GM12891 (cell line): ENCODE measurements around the gene C19orf67.

ENCODE experiments used
- DNase-seq: peaks from one replicate; pipeline ENCODE4 v3.0.0; 2011; ENCODE audit warnings: low spot score; ENCODE audit not compliant: insufficient read length
- FAIRE-seq: peaks from 2 replicates; lab custom pipeline; 2011; peaks lifted over from hg19 to GRCh38; lab: Jason Lieb, UNC
- PAX5 ChIP-seq: IDR thresholded peaks from 2 replicates; pipeline ENCODE4 v1.6.1; 2011; ENCODE audit warnings: low read length, moderate library complexity, mild to moderate bottlenecking; ENCODE audit not compliant: insufficient read depth, severe bottlenecking
- POLR2A ChIP-seq: IDR thresholded peaks from 2 replicates; pipeline ENCODE4 v1.6.1; 2011; ENCODE audit warnings: low read depth, low read length, control low read depth
- POLR2AphosphoS5 ChIP-seq: IDR thresholded peaks from 2 replicates; pipeline ENCODE4 v1.6.1; 2011; ENCODE audit warnings: low read depth, low read length, control low read depth
- POU2F2 ChIP-seq: IDR thresholded peaks from 2 replicates; pipeline ENCODE4 v1.6.1; 2011; ENCODE audit warnings: low read depth, mild to moderate bottlenecking, control low read depth, low read length, moderate library complexity
- SPI1 ChIP-seq: IDR thresholded peaks from 2 replicates; pipeline ENCODE4 v1.6.1; 2011; ENCODE audit warnings: low read depth, low read length, control low read depth
- TAF1 ChIP-seq: IDR thresholded peaks from 2 replicates; pipeline ENCODE4 v1.6.1; 2011; ENCODE audit warnings: low read depth, low read length, control low read depth

Gene C19orf67

DNA sequence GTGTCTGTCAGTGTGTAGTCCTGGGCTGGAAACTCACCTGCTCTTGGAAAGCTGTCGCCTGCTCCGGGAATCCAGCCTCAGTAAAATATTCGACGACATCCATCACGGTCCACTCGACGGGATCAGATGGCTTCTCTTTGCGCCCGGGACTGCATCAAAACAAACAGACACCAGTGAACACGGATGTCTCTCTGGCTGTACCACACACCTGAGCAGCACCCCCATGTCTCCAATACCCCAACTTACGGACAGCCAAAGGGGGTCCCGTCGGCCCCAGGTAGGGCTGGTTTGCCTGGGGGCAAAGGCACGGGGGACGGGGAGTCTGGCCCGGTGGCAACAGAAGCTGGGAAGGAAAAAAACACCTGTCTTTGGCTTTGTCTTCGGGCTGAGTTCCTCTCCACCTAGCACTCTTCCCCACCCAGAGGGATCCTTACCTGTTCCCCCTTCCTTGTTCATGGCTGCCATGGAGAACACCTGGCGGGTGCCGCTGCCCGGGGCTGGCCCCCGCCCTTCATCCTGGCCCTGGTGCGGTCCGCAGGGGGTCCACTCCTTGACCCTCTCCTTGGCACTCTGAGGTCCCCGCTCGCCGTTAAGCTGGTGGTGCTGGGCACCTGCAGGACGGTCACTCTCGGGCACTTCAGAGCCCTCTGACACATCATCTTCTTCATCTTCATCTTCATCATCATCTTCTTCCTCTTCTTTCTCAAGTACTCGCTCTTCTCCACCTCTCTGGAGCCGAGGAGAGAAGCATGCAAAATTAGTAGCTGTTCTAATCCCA is 3.2 kb upstream of the C19orf67 start:
- no peak for DNase-seq
- peak; percentile 69 for FAIRE-seq
- no peak for TF ChIP-seq POU2F2
- no peak for TF ChIP-seq POLR2AphosphoS5
- no peak for TF ChIP-seq PAX5
- no peak for TF ChIP-seq POLR2A
- TF ChIP-seq SPI1, result no peak
- no peak for TF ChIP-seq TAF1

DNA sequence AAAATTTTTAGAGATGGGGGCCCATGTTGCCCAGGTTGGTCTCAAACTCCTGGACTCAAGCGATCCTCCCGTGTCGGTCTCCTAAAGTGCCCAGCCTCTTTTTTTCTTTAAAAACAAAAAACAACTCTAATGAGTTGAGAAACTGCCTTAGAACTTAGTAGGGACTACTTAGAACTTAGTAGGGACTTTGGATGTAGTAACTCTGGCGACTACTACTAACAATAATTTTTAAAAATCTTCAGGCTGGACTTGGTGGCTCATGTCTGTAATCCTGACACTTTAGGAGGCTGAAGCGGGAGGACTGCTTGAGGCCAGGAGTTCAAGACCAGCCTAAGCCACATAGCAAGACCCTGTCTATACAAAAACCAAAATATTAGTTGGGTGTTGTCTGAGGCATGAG is 515 bp upstream of the C19orf67 start:
- FAIRE-seq (no peak), DNase-seq (no peak)
- TF ChIP-seq POU2F2 (no peak), PAX5 (no peak), SPI1 (no peak), TAF1 (no peak), POLR2A (no peak), POLR2AphosphoS5 (no peak)

- FAIRE-seq (no peak), DNase-seq (no peak)
- TF ChIP-seq POLR2AphosphoS5 (no peak), SPI1 (no peak), TAF1 (no peak), POLR2A (no peak), POU2F2 (no peak), PAX5 (no peak)
These were observed 3.0 kb downstream of the C19orf67 start for GRCh38 chr19:14082675-14082960.

- FAIRE-seq (peak; percentile 56), DNase-seq (no peak)
- no peak for TF ChIP-seq PAX5
- TF ChIP-seq POLR2AphosphoS5, result no peak
These were observed 3.5 kb downstream of the C19orf67 start for GRCh38 chr19:14081797-14082674.

DNA sequence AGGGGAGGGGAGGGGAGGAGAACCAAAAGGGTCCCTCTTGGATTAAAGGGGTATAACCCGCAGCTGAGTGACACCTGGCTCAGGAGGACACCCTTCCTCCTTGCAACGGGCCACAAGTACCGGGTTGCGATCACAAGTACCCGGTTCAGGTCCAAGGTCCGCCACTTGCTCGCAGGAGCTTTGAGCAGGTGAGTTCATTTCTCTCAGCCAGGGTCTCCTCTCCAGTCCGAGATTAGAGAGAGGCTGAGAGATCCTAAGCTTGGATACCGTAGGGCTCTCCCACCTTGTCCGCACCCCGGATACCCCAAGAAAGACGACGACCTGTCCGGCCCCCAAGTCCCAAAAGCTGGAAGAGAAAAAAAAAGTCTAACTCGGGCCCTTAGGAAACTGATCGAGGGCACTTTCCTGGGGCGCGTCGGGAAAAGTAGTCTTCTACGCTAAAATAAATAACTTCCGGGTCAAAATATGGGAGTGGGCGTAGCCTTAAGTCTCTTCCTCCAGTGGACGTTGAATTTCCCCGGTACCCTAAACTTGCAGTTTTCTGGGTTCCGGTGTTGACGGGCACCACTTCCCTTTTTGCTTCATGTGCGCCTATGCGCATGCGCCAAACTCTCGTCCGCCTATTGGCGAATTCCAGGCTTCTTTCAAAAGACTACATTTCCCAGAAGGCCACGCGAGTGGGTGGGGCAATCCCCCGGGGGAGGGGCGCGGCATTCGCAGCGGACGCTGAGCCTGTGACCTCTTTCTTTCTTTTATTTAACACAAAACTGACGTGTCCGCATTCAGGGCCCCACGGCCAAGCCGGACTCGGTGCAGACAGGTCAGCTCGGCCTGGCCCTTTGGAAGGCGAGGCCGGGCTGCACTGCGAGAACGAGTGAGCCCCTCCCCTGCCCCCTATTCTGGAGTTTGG is 4.4 kb downstream of the C19orf67 start:
- peak; percentile 95 for FAIRE-seq
- DNase-seq, result peak; percentile 93
- TF ChIP-seq POLR2A, result peak; percentile 39
- TF ChIP-seq PAX5, result no peak
- TF ChIP-seq SPI1, result peak; percentile 97
- TF ChIP-seq TAF1, result peak; percentile 49; the same call in 1 of the 2 replicates
- TF ChIP-seq POU2F2, result 0 out of 2 replicates have a peak, but pooled peaks have one; percentile 37

- FAIRE-seq (no peak), DNase-seq (no peak)
- TF ChIP-seq PAX5 (no peak), POLR2AphosphoS5 (no peak), TAF1 (no peak), POU2F2 (no peak), POLR2A (no peak), SPI1 (no peak)
These were observed 7.2 kb downstream of the C19orf67 start for GRCh38 chr19:14078411-14078810.

DNA sequence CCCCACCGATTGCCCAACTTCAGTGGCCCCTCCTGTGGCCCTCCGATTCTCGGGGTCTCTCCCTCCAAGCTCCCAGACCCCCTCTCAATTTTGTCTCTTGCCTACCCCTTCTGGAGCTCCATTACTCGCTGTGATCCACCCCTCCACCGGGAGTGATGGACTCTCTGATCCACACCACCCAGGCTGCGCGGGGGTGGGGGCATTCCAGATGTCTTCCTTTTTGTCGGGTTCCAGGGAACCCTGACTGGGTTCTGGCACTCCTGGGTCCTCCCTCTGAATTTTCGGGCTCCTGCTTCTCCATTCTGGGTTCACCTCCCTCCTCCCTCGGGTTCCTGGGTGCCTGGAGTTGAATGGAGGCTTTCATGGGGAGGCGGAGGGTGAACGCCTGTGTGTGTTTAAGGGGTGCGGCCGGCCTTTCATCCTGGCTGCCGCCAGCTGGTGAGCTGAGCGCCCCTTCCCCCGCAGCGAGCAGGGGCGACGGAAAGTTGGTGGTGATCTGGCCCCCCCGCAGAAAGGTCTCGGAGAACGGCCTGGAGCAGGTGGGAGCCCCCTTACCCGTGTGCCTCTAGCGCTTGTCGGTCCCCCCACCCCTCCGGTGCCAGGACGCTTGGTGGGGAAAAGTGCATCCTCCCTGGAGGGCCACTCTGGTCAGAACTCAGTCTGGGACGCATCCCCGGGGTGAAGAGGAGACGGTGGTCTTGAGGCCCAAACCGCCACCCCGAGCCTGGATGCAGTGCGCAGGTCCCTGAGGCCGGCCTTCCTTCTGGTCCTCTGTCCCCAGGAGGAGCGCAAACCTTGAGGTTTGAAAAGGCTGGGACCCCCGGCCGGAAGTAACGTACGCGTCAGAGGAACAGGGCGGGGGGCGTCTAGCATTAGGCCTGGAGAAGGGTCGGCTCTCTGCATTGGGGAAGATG is 11.4 kb downstream of the C19orf67 start:
- DNase-seq, result no peak
- TF ChIP-seq PAX5, result no peak
- no peak for TF ChIP-seq POU2F2
- no peak for TF ChIP-seq POLR2A
- TF ChIP-seq POLR2AphosphoS5, result no peak
- no peak for TF ChIP-seq TAF1
- no peak for TF ChIP-seq SPI1
- no peak for FAIRE-seq

DNA sequence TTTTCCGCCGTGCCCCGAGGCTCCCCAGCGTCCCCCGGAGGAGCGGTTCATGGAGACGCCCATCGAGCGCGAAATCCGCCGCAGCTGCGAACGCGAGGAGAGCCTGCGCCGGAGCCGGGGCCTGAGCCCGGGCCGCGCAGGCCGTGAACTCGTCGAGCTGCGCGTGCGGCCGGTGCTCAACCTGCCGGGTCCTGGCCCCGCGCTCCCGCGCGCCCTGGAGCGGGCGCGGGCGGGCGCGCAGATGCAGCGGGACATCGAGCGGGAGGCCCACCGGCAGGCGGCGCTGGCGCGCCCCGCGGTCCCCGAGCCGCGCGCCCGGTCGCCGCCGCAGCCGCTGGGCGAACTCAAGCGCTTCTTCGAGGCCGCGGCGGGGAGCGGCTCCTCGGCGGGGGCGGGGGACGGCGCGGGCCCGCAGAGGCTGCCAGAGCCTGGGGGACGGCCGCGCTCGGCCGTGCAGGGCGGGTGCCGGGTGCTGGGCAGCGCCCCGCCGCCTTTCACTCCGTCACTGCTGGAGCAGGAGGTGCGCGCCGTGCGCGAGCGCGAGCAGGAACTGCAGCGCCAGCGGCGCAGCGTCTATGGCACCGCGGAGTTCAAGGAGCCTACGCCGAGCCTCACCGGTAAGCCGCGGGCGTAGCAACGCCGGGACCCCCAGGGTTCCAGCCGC is 12.2 kb downstream of the C19orf67 start:
- TF ChIP-seq POLR2A, result no peak
- TF ChIP-seq TAF1, result no peak
- TF ChIP-seq POU2F2, result no peak
- TF ChIP-seq PAX5, result no peak
- TF ChIP-seq POLR2AphosphoS5, result no peak
- no peak; the same call in 1 of the 2 replicates for TF ChIP-seq SPI1
- FAIRE-seq (peak; percentile 78), DNase-seq (peak; percentile 76)
